Panc1 (cell line): ENCODE data around the gene LAMA1. TPM values are rescaled to one million over a fixed set of nuclear protein-coding genes. Genes with fewer than 3 reads are reported as not detected.
A peak's percentile ranks its signal among the peaks of the same experiment; 100 is the strongest.

ENCODE experiments used
- ATAC-seq: fragments of 200-7000 bp; cut with Tn5 transposase; 2 replicates; pipeline ENCODE4 v1.9.1; 2020; ENCODE audit warnings: mild to moderate bottlenecking, moderate library complexity
- BruUV-seq: library from RNA; stranded (reverse); fragments of 400-500 nt; replicated peaks from 2 replicates; lab custom pipeline; 2021; lab: Mats Ljungman, UMichigan
- CTCF ChIA-PET: fragments of 300-600 bp; sonication (Branson Sonifier 250); formaldehyde crosslinking; loops from one replicate; lab custom pipeline; 2022; ENCODE audit warnings: antibody characterized with exemption; lab: Charles Lee
- POLR2A ChIA-PET: fragments of 300-600 bp; sonication (Branson Sonifier 250); formaldehyde crosslinking; loops from one replicate; lab custom pipeline; 2022; ENCODE audit warnings: antibody characterized with exemption; lab: Charles Lee
- DNase-seq: peaks from one replicate; pipeline ENCODE4 v3.0.0-alpha.2; 2010; ENCODE audit warnings: low read depth, low spot score
- H3K27ac ChIP-seq: 2 replicates; pipeline ENCODE4 v1.5.1; 2011; ENCODE audit warnings: mild to moderate bottlenecking, low read length, inconsistent platforms
- H3K27me3 ChIP-seq: fragments of 200-500 bp; sonication (Bioruptor generic); 2 replicates; pipeline ENCODE4 v1.6.0; 2014; ENCODE audit warnings: low read length, inconsistent platforms; ENCODE audit not compliant: control insufficient read depth, insufficient read depth
- H3K36me3 ChIP-seq: fragments of 200-500 bp; sonication (Bioruptor generic); 2 replicates; pipeline ENCODE4 v1.5.1; 2014; ENCODE audit warnings: inconsistent platforms, mild to moderate bottlenecking, low read length, moderate library complexity; ENCODE audit not compliant: control insufficient read depth, insufficient read depth
- H3K4me1 ChIP-seq: 2 replicates; pipeline ENCODE4 v1.5.1; 2011; ENCODE audit warnings: inconsistent platforms, mild to moderate bottlenecking, low read length, moderate library complexity; ENCODE audit not compliant: control insufficient read depth, insufficient read depth
- H3K4me3 ChIP-seq, 2 experiments: 2 replicates each; pipeline ENCODE4 v1.5.1; 2011 to 2012; ENCODE audit warnings: low read depth in 2 of 2, low read length in 2 of 2, mild to moderate bottlenecking in 2 of 2, inconsistent platforms in 1 of 2, moderate library complexity in 1 of 2
- H3K9me3 ChIP-seq: fragments of 200-500 bp; sonication (Bioruptor generic); 2 replicates; pipeline ENCODE4 v1.5.1; 2014; ENCODE audit warnings: low read depth, mild to moderate bottlenecking, inconsistent platforms, low read length, moderate library complexity; ENCODE audit not compliant: control insufficient read depth, insufficient read depth
- POLR2AphosphoS5 ChIP-seq: IDR thresholded peaks from 2 replicates; pipeline ENCODE4 v1.6.1; 2012; ENCODE audit warnings: mild to moderate bottlenecking, low read depth, low read length, moderate library complexity
- REST ChIP-seq, 2 experiments: IDR thresholded peaks; 2 replicates each; pipeline ENCODE4 v1.6.1; 2011 to 2012; ENCODE audit warnings: low read depth in 2 of 2, control low read depth in 1 of 2, low read length in 1 of 2, mild to moderate bottlenecking in 1 of 2, moderate library complexity in 1 of 2; ENCODE audit not compliant: insufficient read depth in 1 of 2
- SIN3A ChIP-seq: IDR thresholded peaks from 2 replicates; pipeline ENCODE4 v1.6.1; 2012; ENCODE audit warnings: low read depth, mild to moderate bottlenecking, low read length, moderate library complexity, borderline replicate concordance; ENCODE audit not compliant: insufficient read depth
- TCF7L2 ChIP-seq: IDR thresholded peaks from 2 replicates; pipeline ENCODE4 v1.6.1; 2011; ENCODE audit warnings: mild to moderate bottlenecking, low read depth, low read length, inconsistent platforms
- in situ Hi-C: cut with HindIII; loops from 2 replicates; pipeline ENCODE4 v1.10.0; 2016; ENCODE audit warnings: low sequenced_read_pairs, low pct_unique_long_range_greater_than_20kb
- intact Hi-C: fragments of 100-400 bp; cut with micrococcal nuclease; formaldehyde crosslinking; loops from one replicate; pipeline ENCODE4 v1.10.0; 2022; ENCODE audit not compliant: unreplicated experiment
- total RNA-seq: library from RNA; stranded (reverse); gene quantifications from one replicate; pipeline ENCODE4 v1.2.1, GENCODE V29; 2021; ENCODE audit not compliant: unreplicated experiment
- TF ChIP-seq, protein P1 (sequence below): fragments of 450-650 bp; IDR thresholded peaks from 2 replicates; pipeline ENCODE4 v1.5.1; 2017; ENCODE audit warnings: mild to moderate bottlenecking

LAMA1 gene
- total RNA-seq, 1 experiment from 2014 or later: 0.03 TPM

- no peaks in the 10 kb centered on the region for H3K27me3 ChIP-seq
- POLR2A ChIA-PET: no interaction called here
- no peak overlapping the region for H3K27ac ChIP-seq
- TF ChIP-seq, protein P1, sequence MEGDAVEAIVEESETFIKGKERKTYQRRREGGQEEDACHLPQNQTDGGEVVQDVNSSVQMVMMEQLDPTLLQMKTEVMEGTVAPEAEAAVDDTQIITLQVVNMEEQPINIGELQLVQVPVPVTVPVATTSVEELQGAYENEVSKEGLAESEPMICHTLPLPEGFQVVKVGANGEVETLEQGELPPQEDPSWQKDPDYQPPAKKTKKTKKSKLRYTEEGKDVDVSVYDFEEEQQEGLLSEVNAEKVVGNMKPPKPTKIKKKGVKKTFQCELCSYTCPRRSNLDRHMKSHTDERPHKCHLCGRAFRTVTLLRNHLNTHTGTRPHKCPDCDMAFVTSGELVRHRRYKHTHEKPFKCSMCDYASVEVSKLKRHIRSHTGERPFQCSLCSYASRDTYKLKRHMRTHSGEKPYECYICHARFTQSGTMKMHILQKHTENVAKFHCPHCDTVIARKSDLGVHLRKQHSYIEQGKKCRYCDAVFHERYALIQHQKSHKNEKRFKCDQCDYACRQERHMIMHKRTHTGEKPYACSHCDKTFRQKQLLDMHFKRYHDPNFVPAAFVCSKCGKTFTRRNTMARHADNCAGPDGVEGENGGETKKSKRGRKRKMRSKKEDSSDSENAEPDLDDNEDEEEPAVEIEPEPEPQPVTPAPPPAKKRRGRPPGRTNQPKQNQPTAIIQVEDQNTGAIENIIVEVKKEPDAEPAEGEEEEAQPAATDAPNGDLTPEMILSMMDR: peak; percentile 63
- TF ChIP-seq TCF7L2: no peak
- intact Hi-C loops (no loop called here), in situ Hi-C loops (no loop called here)
- CTCF ChIA-PET: no interaction called here
- DNase-seq (no peak), ATAC-seq (no peak)
- H3K4me3 ChIP-seq: no peak overlapping the region
- BruUV-seq: no TSS peak
- no peaks in the 10 kb centered on the region for H3K36me3 ChIP-seq
- H3K9me3 ChIP-seq: no peaks in the 10 kb centered on the region
- H3K4me1 ChIP-seq: no peaks in the 10 kb centered on the region
Observed at GRCh38 chr18:7164323-7165004, 46.9 kb upstream of the LAMA1 start.

GRCh38 chr18:7158216-7158615, 40.6 kb upstream of the LAMA1 start:
- in situ Hi-C loops: no loop called here
- DNase-seq (no peak), ATAC-seq (no peak)
- H3K27me3 ChIP-seq: no peaks in the 10 kb centered on the region
- no peaks in the 10 kb centered on the region for H3K9me3 ChIP-seq
- TF ChIP-seq POLR2AphosphoS5 (no peak), TCF7L2 (no peak), SIN3A (no peak), REST (IDR thresholded peaks at IDR 0.05; ENCODE audit: insufficient read depth in 1 of 2, low read depth in 2 of 2, low read length in 1 of 2) (no peak)
- TF ChIP-seq, protein P1: no peak
- H3K36me3 ChIP-seq: no peaks in the 10 kb centered on the region
- POLR2A ChIA-PET: no interaction called here
- intact Hi-C loops: no loop called here
- no peaks in the 10 kb centered on the region for H3K4me1 ChIP-seq
- no peak overlapping the region for H3K4me3 ChIP-seq
- CTCF ChIA-PET: interaction anchor here (0.7 kb wide), 1 partner anchor 236 kb away, joined by 5 read pairs; no protein-coding TSS in a partner anchor
- no peak overlapping the region for H3K27ac ChIP-seq
- no TSS peak for BruUV-seq
